ENCODE data around the gene JAGN1.
"Not testable (repeated sequence)": the region's sequence is repeated elsewhere in the genome, so short reads cannot be mapped to it uniquely, and the experiment has no call there.

Gene JAGN1

GRCh38 chr3:9899289-9899791 is 8.9 kb downstream of the JAGN1 start:
- DNase-seq: no peak

- not testable (repeated sequence) for DNase-seq
Measured at GRCh38 chr3:9900965-9901415, 10.6 kb downstream of the JAGN1 start.

- DNase-seq: no peak
Measured at GRCh38 chr3:9901967-9902366, 11.6 kb downstream of the JAGN1 start.

- no peak for DNase-seq
Measured at GRCh38 chr3:9902372-9903237, 12.2 kb downstream of the JAGN1 start, which contains the start of gene IL17RE. Gene IL17RE (plus strand): TSS chr3:9902848. CDS start chr3:9902933, 85 bp downstream.

- no peak for DNase-seq
Measured at GRCh38 chr3:9903238-9903624, 12.8 kb downstream of the JAGN1 start.

GRCh38 chr3:9903904-9904303 is 13.5 kb downstream of the JAGN1 start:
- DNase-seq: no peak

GRCh38 chr3:9906480-9906879 is 16.1 kb downstream of the JAGN1 start:
- DNase-seq: no peak

- DNase-seq: no peak
Measured at GRCh38 chr3:9908286-9908685, 17.9 kb downstream of the JAGN1 start.

GRCh38 chr3:9909221-9910013 is 19.0 kb downstream of the JAGN1 start:
- no peak for DNase-seq

GRCh38 chr3:9911863-9912262 is 21.5 kb downstream of the JAGN1 start:
- no peak for DNase-seq

- DNase-seq: no peak
Measured at GRCh38 chr3:9912294-9912935, 22.0 kb downstream of the JAGN1 start.

GRCh38 chr3:9913601-9914000 is 23.2 kb downstream of the JAGN1 start:
- DNase-seq: no peak

GRCh38 chr3:9914011-9914410 is 23.6 kb downstream of the JAGN1 start:
- no peak for DNase-seq

- no peak for DNase-seq
Measured at GRCh38 chr3:9914559-9915253, 24.3 kb downstream of the JAGN1 start.

- no peak for DNase-seq
Measured at GRCh38 chr3:9915254-9916141, 25.1 kb downstream of the JAGN1 start.

GRCh38 chr3:9916346-9916733 is 25.9 kb downstream of the JAGN1 start:
- no peak for DNase-seq

- peak; percentile 37 for DNase-seq
Measured at GRCh38 chr3:9916734-9917680, 26.6 kb downstream of the JAGN1 start, which contains the start of gene IL17RC. Gene IL17RC (plus strand): TSS chr3:9917098. CDS start chr3:9917316, 218 bp downstream.

- DNase-seq: no peak
Measured at GRCh38 chr3:9917820-9918219, 27.4 kb downstream of the JAGN1 start.

GRCh38 chr3:9918261-9919038 is 28.0 kb downstream of the JAGN1 start:
- no peak for DNase-seq

All from SHP77 treated with DMSO at 0.1 percent for 48 hours (cell line).